GM18508 (cell line): ENCODE data around the gene LIN52.

Source experiments
- ATAC-seq: cut with Tn5 transposase; IDR thresholded peaks from one replicate; pipeline ENCODE4 v1.9.1; 2021; ENCODE audit warnings: moderate number of reproducible peaks; ENCODE audit not compliant: insufficient read depth, unreplicated experiment

The LIN52 gene

GRCh38 chr14:74219277-74220205 is 134.8 kb downstream of the LIN52 start:
- ATAC-seq, result no peak

GRCh38 chr14:74220991-74221390 is 136.2 kb downstream of the LIN52 start:
- no peak for ATAC-seq

GRCh38 chr14:74221741-74222140 is 137.0 kb downstream of the LIN52 start:
- no peak for ATAC-seq

GRCh38 chr14:74223016-74223415 is 138.3 kb downstream of the LIN52 start:
- ATAC-seq, result no peak

- ATAC-seq, result no peak
These were observed 147.0 kb downstream of the LIN52 start for GRCh38 chr14:74231784-74232183.

GRCh38 chr14:74235017-74235416 is 150.3 kb downstream of the LIN52 start:
- no peak for ATAC-seq

GRCh38 chr14:74237441-74237840 is 152.7 kb downstream of the LIN52 start:
- no peak for ATAC-seq

- ATAC-seq, result no peak
These were observed 154.5 kb downstream of the LIN52 start, which contains the start of gene VSX2 for GRCh38 chr14:74238974-74239847. Gene VSX2, plus strand, starts transcription at chr14:74239449. Its CDS starts 113 bp downstream, at chr14:74239562.

- no peak for ATAC-seq
These were observed 155.4 kb downstream of the LIN52 start for GRCh38 chr14:74239848-74240793.

- no peak for ATAC-seq
These were observed 156.3 kb downstream of the LIN52 start for GRCh38 chr14:74240794-74241651.

- no peak for ATAC-seq
These were observed 156.9 kb downstream of the LIN52 start for GRCh38 chr14:74241652-74242017.

- no peak for ATAC-seq
These were observed 157.4 kb downstream of the LIN52 start for GRCh38 chr14:74242021-74242779.

- no peak for ATAC-seq
These were observed 158.0 kb downstream of the LIN52 start for GRCh38 chr14:74242780-74243042.

GRCh38 chr14:74243051-74243450 is 158.3 kb downstream of the LIN52 start:
- ATAC-seq, result no peak

- no peak for ATAC-seq
These were observed 159.4 kb downstream of the LIN52 start for GRCh38 chr14:74244115-74244514.

GRCh38 chr14:74245292-74245691 is 160.5 kb downstream of the LIN52 start:
- ATAC-seq, result no peak

- ATAC-seq, result no peak
These were observed 161.8 kb downstream of the LIN52 start for GRCh38 chr14:74246542-74246941.

GRCh38 chr14:74248017-74248416 is 163.3 kb downstream of the LIN52 start:
- ATAC-seq, result no peak
